AG09309 (cell line): ENCODE results near the gene CCDC30.

Source experiments
- DNase-seq: peaks from one replicate; pipeline ENCODE4 v3.0.0-alpha.2; 2010; ENCODE audit warnings: low read depth
- H3K4me3 ChIP-seq: 2 replicates; pipeline ENCODE4 v1.5.1; 2011; ENCODE audit warnings: mild to moderate bottlenecking, low read depth, low read length, moderate library complexity; ENCODE audit not compliant: control insufficient read depth
- CTCF ChIP-seq: IDR thresholded peaks from 2 replicates; pipeline ENCODE4 v1.5.1; 2011; ENCODE audit warnings: mild to moderate bottlenecking, low read depth, low read length, inconsistent platforms; ENCODE audit not compliant: insufficient read depth, control insufficient read depth; ENCODE audit errors: missing control alignments

The CCDC30 gene

DNA sequence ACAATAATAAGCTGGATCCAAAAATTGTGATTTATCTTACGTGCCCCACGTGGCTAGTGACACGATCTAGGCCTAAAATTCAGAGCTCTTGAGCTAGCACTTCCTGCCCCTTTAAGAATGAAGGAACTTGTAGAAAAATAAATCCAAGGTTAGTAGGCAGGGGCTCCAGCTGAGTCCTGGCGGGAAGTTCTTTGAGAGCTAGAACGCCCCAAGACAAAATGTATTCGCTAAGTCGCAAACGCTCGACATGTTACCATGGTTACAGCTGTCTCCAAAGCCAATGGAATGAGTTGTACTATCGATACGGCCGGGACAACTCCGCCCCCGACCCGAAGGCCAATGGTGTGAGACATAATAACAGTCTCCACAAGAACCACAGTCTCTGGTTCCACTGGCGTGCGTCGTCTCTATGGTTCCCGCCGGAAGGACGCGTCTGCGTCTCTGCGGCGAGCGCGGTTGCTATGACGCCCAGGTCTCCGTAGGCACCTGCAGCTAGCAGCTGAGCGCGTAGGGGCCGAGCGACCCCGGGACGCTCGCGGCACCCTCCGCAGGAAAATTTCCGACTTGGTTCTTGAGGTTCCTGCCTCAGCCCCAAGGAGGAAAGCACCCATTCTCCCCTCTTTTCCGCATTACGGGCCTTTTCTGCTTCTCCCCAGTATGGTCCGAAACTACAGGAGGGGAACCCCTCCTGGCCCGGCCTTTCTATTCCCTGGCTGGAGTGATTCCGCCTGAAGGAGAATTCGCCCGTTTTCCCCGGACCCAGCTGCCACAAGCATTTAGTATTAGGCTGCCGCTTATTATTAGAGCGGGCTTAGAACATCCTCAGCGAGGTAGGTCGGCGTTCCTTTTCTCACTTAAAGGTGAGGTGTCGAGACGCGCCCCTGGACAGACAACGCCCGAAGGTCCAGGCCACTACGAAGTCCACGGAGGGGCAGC is at the start of gene CCDC30:
TSS of gene CCDC30 (plus strand) at position 459 of the 936 bp plus-strand sequence. CDS start 17,266 bp downstream, outside the sequence.
- TF ChIP-seq CTCF = no peak
- DNase-seq = peak; percentile 93
- peak within 1 kb of the TSS; percentile 74 for H3K4me3 ChIP-seq

GRCh38 chr1:42414551-42415496 is 48.3 kb upstream of the CCDC30 start:
- TF ChIP-seq CTCF = no peak
- no peak for DNase-seq
- H3K4me3 ChIP-seq = no peak overlapping the region

GRCh38 chr1:42417166-42417565 is 45.9 kb upstream of the CCDC30 start:
- DNase-seq = no peak
- TF ChIP-seq CTCF = no peak
- no peak overlapping the region for H3K4me3 ChIP-seq

DNA sequence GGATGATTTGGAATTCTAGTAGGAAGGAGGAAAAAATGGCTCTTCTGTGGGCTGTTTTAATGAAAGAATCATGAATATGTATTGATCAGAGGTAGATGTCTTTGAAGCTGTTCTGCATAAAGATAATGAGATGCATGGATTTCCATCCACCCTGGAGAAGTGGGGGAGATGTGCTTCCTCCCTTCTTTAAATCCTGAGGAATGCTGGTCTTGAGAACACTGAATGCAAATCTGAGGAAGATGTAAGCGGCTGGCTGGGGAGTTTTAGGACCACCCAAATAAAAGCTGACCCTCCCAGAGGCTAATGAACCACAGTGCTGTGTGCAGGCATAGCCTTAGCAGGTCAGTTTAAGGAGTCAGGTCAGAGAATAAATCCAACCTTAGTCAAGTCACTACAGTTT is 44.6 kb upstream of the CCDC30 start:
- DNase-seq = no peak
- H3K4me3 ChIP-seq = no peak overlapping the region
- no peak for TF ChIP-seq CTCF

DNA sequence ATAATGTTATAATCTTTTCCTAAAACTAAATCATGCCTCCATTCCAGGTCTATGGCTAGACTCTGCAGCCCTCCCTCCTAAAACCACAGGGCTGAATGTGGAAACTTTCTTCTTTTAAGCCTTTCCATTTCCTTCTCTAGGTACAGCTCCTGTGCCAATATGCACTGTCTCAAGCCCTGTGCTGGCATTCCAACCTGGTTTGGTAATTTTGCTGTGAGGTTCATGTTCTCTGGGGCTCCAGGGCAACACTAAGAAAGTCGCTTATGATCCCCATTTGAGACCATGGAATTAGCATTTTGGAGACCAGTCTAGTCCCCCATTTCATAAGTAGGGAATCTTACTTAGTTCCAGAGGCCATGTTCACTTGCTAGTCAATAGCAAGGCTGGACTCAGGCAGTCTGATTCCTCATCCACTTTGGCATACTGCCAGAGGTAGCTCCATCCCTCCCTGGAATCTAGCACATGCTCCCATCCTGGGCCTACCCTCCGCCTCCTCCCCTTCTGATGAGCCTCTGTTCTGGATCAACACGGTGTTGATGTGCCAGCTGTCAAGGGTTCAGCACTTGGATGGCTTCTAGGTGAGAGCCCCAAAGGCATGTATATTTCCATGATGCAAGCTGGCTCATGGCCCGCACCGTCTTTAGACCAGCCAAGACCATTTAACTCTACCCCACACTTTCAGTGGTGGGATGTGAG is 43.8 kb upstream of the CCDC30 start:
- no peak for DNase-seq
- no peak overlapping the region for H3K4me3 ChIP-seq
- no peak for TF ChIP-seq CTCF

DNA sequence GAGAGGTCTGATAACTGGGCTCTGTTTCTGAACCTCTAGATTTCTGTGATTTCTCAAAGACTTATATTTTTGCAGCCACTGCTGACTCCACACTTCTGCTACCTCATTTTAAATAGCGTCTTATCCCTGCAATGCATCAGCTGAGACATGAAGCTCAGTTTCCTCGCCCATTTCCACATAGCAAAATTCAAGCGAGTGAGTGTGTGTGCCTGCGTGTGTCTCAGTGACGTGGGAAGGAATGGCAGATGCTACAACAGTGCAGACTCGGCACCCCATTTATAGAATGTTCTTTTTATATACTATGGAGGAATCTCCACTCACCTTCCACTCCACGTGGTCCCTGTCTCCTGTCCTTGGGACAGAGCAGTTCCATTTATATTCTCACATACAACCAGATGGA is 43.0 kb upstream of the CCDC30 start:
- no peak overlapping the region for H3K4me3 ChIP-seq
- no peak for DNase-seq
- no peak for TF ChIP-seq CTCF
